ENCODE data around the gene CEP164.
"Not testable (repeated sequence)": the region's sequence is repeated elsewhere in the genome, so short reads cannot be mapped to it uniquely, and the experiment has no call there.

The CEP164 gene

DNA sequence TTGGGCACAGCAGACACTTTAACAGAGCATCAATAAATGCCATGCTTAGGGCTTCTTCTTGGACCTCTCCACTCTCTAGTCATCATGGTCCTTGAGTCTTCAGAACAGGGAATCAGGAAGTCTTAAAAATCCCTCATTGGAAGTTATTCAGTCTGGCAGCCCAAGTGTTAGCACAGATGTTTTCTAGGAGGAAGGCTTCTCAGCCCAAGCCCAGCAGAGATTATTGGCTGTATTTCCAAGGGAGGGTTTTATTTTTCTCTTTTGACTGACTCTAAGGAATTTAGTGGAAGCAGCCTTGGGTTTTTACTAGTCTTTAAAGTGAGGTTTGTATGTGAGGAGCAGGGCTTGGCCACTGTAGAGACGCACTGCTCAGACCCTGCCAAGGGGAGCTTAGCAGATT, 41.9 kb downstream of the CEP164 start:
- DNase-seq = no peak

GRCh38 chr11:117371453-117371852, 43.8 kb downstream of the CEP164 start:
- no peak for DNase-seq

GRCh38 chr11:117374316-117375055, 46.8 kb downstream of the CEP164 start:
- DNase-seq = no peak

GRCh38 chr11:117375960-117376359, 48.3 kb downstream of the CEP164 start:
- DNase-seq = no peak

- no peak for DNase-seq
These were observed 48.9 kb downstream of the CEP164 start for GRCh38 chr11:117376517-117376916.

DNA sequence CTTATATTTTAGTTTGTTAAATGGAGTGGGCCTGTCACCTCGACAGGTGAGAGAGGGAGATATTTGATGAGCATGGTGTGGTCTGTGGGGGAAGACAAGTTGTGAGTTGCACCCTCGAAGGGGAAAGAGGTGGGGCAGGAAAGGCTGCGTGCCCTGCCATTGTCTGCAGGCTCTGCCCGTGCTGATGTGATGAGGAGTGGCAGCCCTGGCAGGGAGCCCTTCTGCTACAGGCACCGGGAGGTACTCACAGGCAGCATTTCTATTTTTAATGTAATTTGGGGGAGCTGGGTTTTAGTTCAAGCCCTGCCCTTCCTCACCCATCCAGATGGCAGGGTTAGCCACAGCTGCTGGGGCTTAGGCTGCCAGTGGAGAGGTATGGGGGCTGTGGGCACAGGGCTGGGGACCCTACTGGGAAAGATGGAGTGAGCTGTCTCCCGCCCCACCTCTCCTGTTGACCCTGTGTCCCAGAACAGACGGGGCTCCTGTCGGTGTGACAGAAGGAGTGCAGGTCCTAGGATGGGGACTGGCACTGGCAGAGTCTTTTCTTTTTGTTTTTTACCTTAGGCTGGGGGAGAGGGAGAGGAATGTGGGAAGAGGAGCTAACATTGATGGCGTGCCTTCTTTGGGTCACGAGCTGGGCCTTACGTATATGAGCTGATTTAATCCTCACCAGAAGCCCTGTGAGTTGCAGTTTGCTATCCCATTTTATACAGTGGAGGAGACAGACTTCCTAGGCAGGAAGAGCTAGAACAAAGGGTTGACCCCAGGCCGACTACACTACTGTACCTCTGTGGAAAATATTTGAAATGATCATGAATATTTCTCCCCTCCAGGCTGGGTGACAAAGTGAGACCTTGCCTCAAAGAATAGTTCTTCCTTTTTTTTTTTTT, 51.6 kb downstream of the CEP164 start:
- DNase-seq = no peak

- DNase-seq = no peak
These were observed 53.0 kb downstream of the CEP164 start for GRCh38 chr11:117380676-117381075.

DNA sequence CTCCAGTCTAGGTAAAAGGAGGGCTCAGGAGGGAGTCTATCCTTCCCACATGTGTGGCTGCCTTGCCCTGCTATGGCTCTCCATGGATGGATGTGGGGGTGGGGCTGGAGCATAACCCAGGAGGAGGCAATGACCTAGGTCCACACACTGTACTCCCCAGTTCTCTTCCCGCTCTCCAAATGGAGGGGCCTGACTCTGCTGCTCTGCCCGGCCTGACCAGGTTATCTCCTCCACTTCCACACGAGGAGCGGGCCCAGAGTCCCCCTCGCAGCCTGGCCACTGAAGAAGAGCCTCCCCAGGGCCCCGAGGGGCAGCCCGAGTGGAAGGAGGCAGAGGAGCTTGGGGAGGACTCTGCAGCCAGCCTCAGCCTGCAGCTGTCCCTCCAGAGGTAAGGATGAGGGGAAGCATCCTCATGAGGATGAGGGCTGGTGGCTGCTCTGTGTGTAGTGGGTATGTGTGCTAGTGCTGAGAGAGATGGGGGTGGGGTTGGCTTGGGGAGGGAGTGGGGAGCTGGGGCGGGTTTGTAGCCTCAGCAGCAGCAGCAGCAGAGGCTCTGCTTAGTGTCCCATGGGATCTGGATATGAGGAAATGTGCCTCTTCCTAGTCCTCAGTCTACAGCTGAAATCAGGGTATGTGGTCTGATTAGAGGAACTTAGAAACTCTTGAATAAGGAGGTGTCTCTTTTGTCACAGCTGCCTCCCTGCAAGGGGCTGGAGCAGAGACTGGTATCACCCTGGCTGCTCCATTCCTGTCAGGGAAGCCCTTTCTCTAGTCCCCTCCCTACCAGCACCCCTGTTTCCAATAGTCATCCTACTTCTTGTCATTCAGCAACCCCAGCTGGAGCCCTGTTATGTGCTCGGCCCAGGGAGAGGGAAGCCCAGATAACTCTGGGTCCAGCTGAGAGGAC, 54.1 kb downstream of the CEP164 start:
- no peak for DNase-seq

- no peak for DNase-seq
These were observed 55.1 kb downstream of the CEP164 start for GRCh38 chr11:117382746-117383145.

DNA sequence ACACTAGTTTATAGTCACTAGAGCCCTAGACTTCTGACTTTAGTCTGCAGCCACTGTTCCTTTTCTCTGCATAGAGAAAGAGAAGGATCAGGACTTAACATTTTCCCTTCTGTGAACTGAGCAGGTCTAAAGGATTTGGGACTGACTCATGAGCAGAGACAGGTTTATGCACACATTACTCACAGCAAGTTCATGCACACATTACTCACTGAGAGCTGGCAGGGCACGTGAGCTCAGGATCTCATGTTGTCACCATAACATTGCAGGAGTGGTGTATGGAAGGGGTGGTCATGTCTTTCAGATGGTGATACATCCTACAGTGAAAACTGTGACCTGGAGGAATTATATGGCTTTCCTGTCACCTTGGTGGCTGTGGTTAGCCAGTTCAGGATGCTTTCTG, 56.4 kb downstream of the CEP164 start:
- no peak for DNase-seq

GRCh38 chr11:117385471-117385870, 57.8 kb downstream of the CEP164 start:
- DNase-seq = no peak

GRCh38 chr11:117385906-117386305, 58.3 kb downstream of the CEP164 start:
- no peak for DNase-seq

- no peak for DNase-seq
These were observed 60.5 kb downstream of the CEP164 start for GRCh38 chr11:117387992-117388755.

- DNase-seq = no peak
These were observed 63.1 kb downstream of the CEP164 start for GRCh38 chr11:117390743-117391142.

- DNase-seq = no peak
These were observed 63.5 kb downstream of the CEP164 start for GRCh38 chr11:117391181-117391580.

- no peak for DNase-seq
These were observed 64.5 kb downstream of the CEP164 start for GRCh38 chr11:117392001-117392690.

- no peak for DNase-seq
These were observed 65.3 kb downstream of the CEP164 start for GRCh38 chr11:117392979-117393378.

- DNase-seq = no peak
These were observed 66.7 kb downstream of the CEP164 start for GRCh38 chr11:117394221-117394925.

- no peak for DNase-seq
These were observed 67.8 kb downstream of the CEP164 start for GRCh38 chr11:117395476-117395875.

- no peak for DNase-seq
These were observed 69.3 kb downstream of the CEP164 start for GRCh38 chr11:117396970-117397369.

GRCh38 chr11:117398618-117399017, 71.0 kb downstream of the CEP164 start:
- not testable (repeated sequence) for DNase-seq

All from NCI-H526 treated with DMSO at 0.1 percent for 48 hours (cell line).